Measurements from ENCODE around the gene GTF2B. TPM values are rescaled to one million over a fixed set of nuclear protein-coding genes. Genes with fewer than 3 reads are reported as not detected.

Gene GTF2B
- total and polyA plus RNA-seq, 8 donors: 6.3 to 18.6 (median 11.1) TPM

DNA sequence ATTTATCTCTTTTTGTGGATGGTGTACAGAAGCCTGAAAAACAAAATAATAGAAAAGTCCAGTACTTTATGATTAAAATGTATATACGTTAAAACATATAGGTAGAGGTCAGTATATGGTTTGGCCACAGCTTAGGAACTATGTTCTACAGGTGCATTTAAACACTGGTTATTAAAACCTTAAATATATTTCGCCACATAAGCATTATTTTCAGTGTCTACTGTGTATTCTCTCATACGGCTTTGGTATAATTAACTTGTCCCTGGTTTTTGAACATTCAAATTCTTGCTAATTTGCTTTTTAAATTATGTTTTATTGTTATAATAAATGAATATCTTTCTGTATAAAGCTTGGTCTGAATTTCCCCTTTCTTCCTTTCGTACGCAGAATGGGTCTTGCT is 87.9 kb downstream of the GTF2B start:
- Histone ChIP-seq H3K36me3 (peaks cover 3 to 16% (median 15%) of the 10 kb centered on the region in 3 donors), H3K27ac (no peak overlapping the region), H3K4me1 (no peaks in the 10 kb centered on the region), H3K9me3 (no peaks in the 10 kb centered on the region), H3K27me3 (no peaks in the 10 kb centered on the region), H3K4me3 (no peak overlapping the region)
- 95 to 96% methylated on average over 5 of the region's 5 CpGs for WGBS, 2 donors
- no peak for ATAC-seq
- no peak for FAIRE-seq
- TF ChIP-seq, protein P1, sequence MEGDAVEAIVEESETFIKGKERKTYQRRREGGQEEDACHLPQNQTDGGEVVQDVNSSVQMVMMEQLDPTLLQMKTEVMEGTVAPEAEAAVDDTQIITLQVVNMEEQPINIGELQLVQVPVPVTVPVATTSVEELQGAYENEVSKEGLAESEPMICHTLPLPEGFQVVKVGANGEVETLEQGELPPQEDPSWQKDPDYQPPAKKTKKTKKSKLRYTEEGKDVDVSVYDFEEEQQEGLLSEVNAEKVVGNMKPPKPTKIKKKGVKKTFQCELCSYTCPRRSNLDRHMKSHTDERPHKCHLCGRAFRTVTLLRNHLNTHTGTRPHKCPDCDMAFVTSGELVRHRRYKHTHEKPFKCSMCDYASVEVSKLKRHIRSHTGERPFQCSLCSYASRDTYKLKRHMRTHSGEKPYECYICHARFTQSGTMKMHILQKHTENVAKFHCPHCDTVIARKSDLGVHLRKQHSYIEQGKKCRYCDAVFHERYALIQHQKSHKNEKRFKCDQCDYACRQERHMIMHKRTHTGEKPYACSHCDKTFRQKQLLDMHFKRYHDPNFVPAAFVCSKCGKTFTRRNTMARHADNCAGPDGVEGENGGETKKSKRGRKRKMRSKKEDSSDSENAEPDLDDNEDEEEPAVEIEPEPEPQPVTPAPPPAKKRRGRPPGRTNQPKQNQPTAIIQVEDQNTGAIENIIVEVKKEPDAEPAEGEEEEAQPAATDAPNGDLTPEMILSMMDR (IDR thresholded peaks at IDR 0.05): no peak
- intact Hi-C loops (cut with DNase I): no loop called here
- DNase-seq: no peak

DNA sequence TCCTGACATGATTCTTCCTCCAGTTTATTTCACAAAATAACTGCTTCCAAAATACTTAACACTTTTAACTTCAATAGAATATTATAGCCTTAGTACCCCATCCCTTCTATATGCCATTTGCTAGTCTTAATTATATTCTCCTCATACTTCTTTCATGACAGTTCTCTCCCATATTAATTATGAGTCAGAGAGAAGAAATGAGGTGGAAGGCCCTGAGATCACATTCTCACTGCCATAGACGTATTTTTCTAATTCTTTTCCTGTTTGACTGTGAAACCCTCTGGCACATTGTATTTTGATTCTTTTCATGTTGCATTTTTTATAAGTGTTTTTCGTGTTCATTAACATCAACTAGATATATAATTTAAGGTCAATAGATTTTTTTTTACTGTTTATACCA is 88.4 kb downstream of the GTF2B start:
- peaks cover 3 to 16% (median 10%) of the 10 kb centered on the region in 3 donors for H3K36me3 ChIP-seq
- no peak for DNase-seq
- no peaks in the 10 kb centered on the region for H3K9me3 ChIP-seq
- FAIRE-seq: no peak
- WGBS, 2 donors: 86 to 90% methylated on average over 2 of the region's 2 CpGs
- no peaks in the 10 kb centered on the region for H3K4me1 ChIP-seq
- TF ChIP-seq, protein P1 (IDR thresholded peaks at IDR 0.05): no peak
- no peak overlapping the region for H3K27ac ChIP-seq
- intact Hi-C loops (cut with DNase I): no loop called here
- H3K4me3 ChIP-seq: no peak overlapping the region
- ATAC-seq: no peak
- H3K27me3 ChIP-seq: no peaks in the 10 kb centered on the region

Other genes starting within 250 kb of the GTF2B start
- 10 to 100 TPM; 14.2 to 28.8 (median 17.6) TPM for gene PKN2, start 207.3 kb downstream of the GTF2B start, total RNA-seq
- 10 to 100 TPM in 1 of 2 donors, 1 to 10 TPM in 1; 6.5 to 15.1 TPM for gene PKN2, start 207.3 kb downstream of the GTF2B start, polyA plus RNA-seq
- gene KYAT3, start 101.1 kb upstream of the GTF2B start, total RNA-seq: 10 to 100 TPM; 11.2 to 17.9 (median 15.2) TPM
- 10 to 100 TPM; 11.2 to 16.7 TPM for gene KYAT3, start 101.1 kb upstream of the GTF2B start, polyA plus RNA-seq
- gene RBMXL1, start 101.1 kb upstream of the GTF2B start, total RNA-seq: 10 to 100 TPM in 1 of 6 donors, 1 to 10 TPM in 5; 5.5 to 11.5 (median 7.3) TPM
- 1 to 10 TPM; 2.0 to 3.6 TPM for gene RBMXL1, start 101.1 kb upstream of the GTF2B start, polyA plus RNA-seq
- 10 to 100 TPM in 2 of 6 donors, 1 to 10 TPM in 4; 3.6 to 18.4 (median 4.2) TPM for gene GBP3, start 131.3 kb upstream of the GTF2B start, total RNA-seq
- gene GBP3, start 131.3 kb upstream of the GTF2B start, polyA plus RNA-seq: 1 to 10 TPM; 2.1 to 3.5 TPM
- 1 to 10 TPM; 1.3 to 8.5 (median 3.0) TPM for gene GBP1, start 173.6 kb upstream of the GTF2B start, total RNA-seq
- gene GBP1, start 173.6 kb upstream of the GTF2B start, polyA plus RNA-seq: 1 to 10 TPM; 3.8 to 4.9 TPM
- gene GBP2, start 234.5 kb upstream of the GTF2B start, total RNA-seq: 10 to 100 TPM in 2 of 6 donors, 1 to 10 TPM in 4; 2.4 to 17.0 (median 3.6) TPM
- 10 to 100 TPM; 13.5 to 19.5 TPM for gene GBP2, start 234.5 kb upstream of the GTF2B start, polyA plus RNA-seq

Data from pancreas (tissue), 10 donors.